ENCODE measurements around the gene DNAI4.
"Not testable (repeated sequence)": the region's sequence is repeated elsewhere in the genome, so short reads cannot be mapped to it uniquely, and the experiment has no call there.

Gene DNAI4

GRCh38 chr1:66788231-66788939 lies 136.3 kb downstream of the DNAI4 start:
- Histone ChIP-seq H3K27me3 (ENCODE audit: insufficient read depth, low read length) (no peaks in the 10 kb centered on the region), H3K4me3 (ENCODE audit: low read length) (no peak overlapping the region), H3K9me3 (ENCODE audit: low read length) (no peaks in the 10 kb centered on the region), H2AFZ (ENCODE audit: low read depth, low read length) (no peak overlapping the region), H3K36me3 (ENCODE audit: insufficient read depth, low read length) (no peaks in the 10 kb centered on the region), H3K4me1 (ENCODE audit: insufficient read depth, low read length) (no peaks in the 10 kb centered on the region)

GRCh38 chr1:66787641-66788040 lies 137.0 kb downstream of the DNAI4 start:
- Histone ChIP-seq H3K4me1 (ENCODE audit: insufficient read depth, low read length) (no peaks in the 10 kb centered on the region), H3K27me3 (ENCODE audit: insufficient read depth, low read length) (no peaks in the 10 kb centered on the region), H3K36me3 (ENCODE audit: insufficient read depth, low read length) (no peaks in the 10 kb centered on the region), H2AFZ (ENCODE audit: low read depth, low read length) (no peak overlapping the region), H3K4me3 (ENCODE audit: low read length) (no peak overlapping the region), H3K9me3 (ENCODE audit: low read length) (no peaks in the 10 kb centered on the region)

DNA sequence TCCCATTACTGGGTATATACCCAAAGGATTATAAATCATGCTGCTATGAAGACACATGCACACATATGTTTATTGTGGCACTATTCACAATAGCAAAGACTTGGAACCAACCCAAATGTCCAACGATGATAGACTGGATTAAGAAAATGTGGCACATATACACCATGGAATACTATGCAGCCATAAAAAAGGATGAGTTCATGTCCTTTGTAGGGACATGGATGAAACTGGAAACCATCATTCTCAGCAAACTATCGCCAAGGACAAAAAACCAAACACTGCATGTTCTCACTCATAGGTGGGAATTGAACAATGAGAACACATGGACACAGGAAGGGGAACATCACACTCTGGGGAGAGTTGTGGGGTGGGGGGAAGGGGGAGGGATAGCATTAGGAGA lies 138.9 kb downstream of the DNAI4 start:
- H3K27me3 ChIP-seq (ENCODE audit: insufficient read depth, low read length); H3K4me1 ChIP-seq (ENCODE audit: insufficient read depth, low read length); H3K4me3 ChIP-seq (ENCODE audit: low read length); H3K36me3 ChIP-seq (ENCODE audit: insufficient read depth, low read length); H3K9me3 ChIP-seq (ENCODE audit: low read length); H2AFZ ChIP-seq (ENCODE audit: low read depth, low read length): not testable (repeated sequence)

DNA sequence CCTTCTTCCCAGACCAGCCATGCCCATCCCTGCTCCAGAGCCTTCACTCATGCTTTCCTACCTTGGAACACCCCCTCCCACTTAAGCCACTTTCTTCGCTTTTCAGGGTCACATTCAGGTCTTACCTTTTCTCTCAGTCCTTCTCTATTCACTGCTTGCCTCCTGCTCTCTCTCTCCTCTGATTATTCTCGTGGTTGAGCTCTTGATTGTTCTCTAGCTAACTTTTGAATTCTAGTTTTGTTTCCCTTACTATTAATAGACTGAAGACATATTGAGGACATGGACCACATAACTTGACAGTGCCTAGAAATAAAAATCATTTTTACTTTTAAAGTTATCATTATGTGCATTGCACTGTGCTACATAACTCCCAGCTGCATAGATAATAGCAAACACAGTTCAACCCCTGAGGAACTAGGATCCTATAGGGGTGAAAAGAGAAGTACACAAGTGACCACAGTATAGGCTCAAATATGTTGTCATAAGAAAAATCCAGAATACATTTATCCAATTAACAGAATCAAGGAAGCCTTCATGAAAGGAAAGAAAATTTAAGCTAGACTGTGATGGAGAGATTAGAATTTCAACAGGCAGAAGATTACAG lies 145.1 kb downstream of the DNAI4 start:
- Histone ChIP-seq H3K36me3 (ENCODE audit: insufficient read depth, low read length) (no peaks in the 10 kb centered on the region), H3K9me3 (ENCODE audit: low read length) (no peaks in the 10 kb centered on the region), H3K4me3 (ENCODE audit: low read length) (no peak overlapping the region), H3K4me1 (ENCODE audit: insufficient read depth, low read length) (no peaks in the 10 kb centered on the region), H2AFZ (ENCODE audit: low read depth, low read length) (no peak overlapping the region), H3K27me3 (ENCODE audit: insufficient read depth, low read length) (no peaks in the 10 kb centered on the region)

DNA sequence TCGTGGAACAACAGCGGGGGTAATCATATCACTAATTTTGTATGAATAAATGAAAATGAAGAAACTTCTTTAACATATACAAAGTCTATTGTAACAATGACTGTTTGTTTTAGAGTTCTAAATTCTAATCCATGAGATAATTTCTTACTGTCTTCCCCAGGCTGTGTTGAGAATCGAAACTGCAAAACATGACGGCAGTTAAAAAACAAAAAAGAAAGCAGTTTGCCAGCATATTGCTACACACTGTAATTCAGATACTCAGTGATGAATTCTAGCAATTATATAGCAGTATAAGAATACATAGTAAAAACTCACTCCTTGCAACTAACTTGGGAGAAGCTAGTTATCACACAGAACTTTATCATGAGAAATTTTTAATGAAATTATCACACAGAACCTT lies 145.7 kb downstream of the DNAI4 start:
- no peaks in the 10 kb centered on the region for H3K9me3 ChIP-seq (ENCODE audit: low read length)
- no peak overlapping the region for H2AFZ ChIP-seq (ENCODE audit: low read depth, low read length)
- no peak overlapping the region for H3K4me3 ChIP-seq (ENCODE audit: low read length)
- H3K36me3 ChIP-seq (ENCODE audit: insufficient read depth, low read length): no peaks in the 10 kb centered on the region
- H3K4me1 ChIP-seq (ENCODE audit: insufficient read depth, low read length): no peaks in the 10 kb centered on the region
- H3K27me3 ChIP-seq (ENCODE audit: insufficient read depth, low read length): no peaks in the 10 kb centered on the region

DNA sequence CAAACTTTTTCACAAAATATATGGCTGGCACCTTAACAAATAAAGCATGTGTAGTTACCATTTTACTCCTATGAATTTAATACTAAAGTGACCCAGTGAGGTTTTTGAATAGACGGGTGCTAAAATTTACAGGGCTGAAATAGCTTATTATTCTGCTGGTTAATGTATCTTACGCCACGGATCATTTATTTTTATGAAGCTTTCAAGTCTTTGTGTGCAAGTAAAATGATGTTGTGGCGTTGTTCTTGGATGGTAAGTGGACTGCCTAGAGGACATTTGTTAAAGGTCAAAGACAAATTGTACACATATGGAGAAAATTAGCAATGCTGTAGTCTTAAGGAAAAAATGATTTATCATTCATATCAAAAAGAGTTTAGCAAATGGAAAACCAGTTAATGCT lies 146.4 kb downstream of the DNAI4 start:
- no peak overlapping the region for H3K4me3 ChIP-seq (ENCODE audit: low read length)
- H3K9me3 ChIP-seq (ENCODE audit: low read length): no peaks in the 10 kb centered on the region
- H3K27me3 ChIP-seq (ENCODE audit: insufficient read depth, low read length): no peaks in the 10 kb centered on the region
- no peaks in the 10 kb centered on the region for H3K36me3 ChIP-seq (ENCODE audit: insufficient read depth, low read length)
- H3K4me1 ChIP-seq (ENCODE audit: insufficient read depth, low read length): no peaks in the 10 kb centered on the region
- no peak overlapping the region for H2AFZ ChIP-seq (ENCODE audit: low read depth, low read length)

- Histone ChIP-seq H3K4me3 (ENCODE audit: low read length) (no peak overlapping the region), H3K4me1 (ENCODE audit: insufficient read depth, low read length) (no peaks in the 10 kb centered on the region), H3K36me3 (ENCODE audit: insufficient read depth, low read length) (no peaks in the 10 kb centered on the region), H2AFZ (ENCODE audit: low read depth, low read length) (no peak overlapping the region), H3K27me3 (ENCODE audit: insufficient read depth, low read length) (no peaks in the 10 kb centered on the region), H3K9me3 (ENCODE audit: low read length) (no peaks in the 10 kb centered on the region)
These were observed 146.8 kb downstream of the DNAI4 start for GRCh38 chr1:66777831-66778230.

GRCh38 chr1:66775646-66776045 lies 149.0 kb downstream of the DNAI4 start:
- Histone ChIP-seq H2AFZ (ENCODE audit: low read depth, low read length) (no peak overlapping the region), H3K9me3 (ENCODE audit: low read length) (no peaks in the 10 kb centered on the region), H3K4me3 (ENCODE audit: low read length) (no peak overlapping the region), H3K4me1 (ENCODE audit: insufficient read depth, low read length) (no peaks in the 10 kb centered on the region), H3K27me3 (ENCODE audit: insufficient read depth, low read length) (no peaks in the 10 kb centered on the region), H3K36me3 (ENCODE audit: insufficient read depth, low read length) (no peaks in the 10 kb centered on the region)

DNA sequence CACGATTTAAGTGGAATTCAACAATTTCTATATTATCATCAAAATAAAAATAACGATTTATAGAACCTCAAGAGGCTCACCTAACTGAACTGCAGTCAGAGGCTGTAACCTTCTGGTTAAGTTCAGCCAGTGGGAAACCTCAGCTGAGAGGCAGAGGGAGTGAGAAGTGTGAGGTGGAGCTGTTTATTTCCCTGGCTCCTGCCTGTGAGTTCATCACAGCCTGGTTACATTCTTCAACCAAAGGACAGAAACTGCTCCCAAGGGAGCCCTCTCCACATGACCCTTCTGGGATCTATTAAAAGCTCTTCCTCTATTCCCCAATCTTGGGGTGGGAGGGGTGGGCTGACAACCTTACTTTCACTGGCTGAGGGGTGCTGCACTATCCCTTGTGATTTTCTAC lies 150.2 kb downstream of the DNAI4 start:
- Histone ChIP-seq H3K27me3 (ENCODE audit: insufficient read depth, low read length) (no peaks in the 10 kb centered on the region), H3K9me3 (ENCODE audit: low read length) (no peaks in the 10 kb centered on the region), H3K36me3 (ENCODE audit: insufficient read depth, low read length) (no peaks in the 10 kb centered on the region), H3K4me1 (ENCODE audit: insufficient read depth, low read length) (no peaks in the 10 kb centered on the region), H3K4me3 (ENCODE audit: low read length) (no peak overlapping the region), H2AFZ (ENCODE audit: low read depth, low read length) (no peak overlapping the region)

DNA sequence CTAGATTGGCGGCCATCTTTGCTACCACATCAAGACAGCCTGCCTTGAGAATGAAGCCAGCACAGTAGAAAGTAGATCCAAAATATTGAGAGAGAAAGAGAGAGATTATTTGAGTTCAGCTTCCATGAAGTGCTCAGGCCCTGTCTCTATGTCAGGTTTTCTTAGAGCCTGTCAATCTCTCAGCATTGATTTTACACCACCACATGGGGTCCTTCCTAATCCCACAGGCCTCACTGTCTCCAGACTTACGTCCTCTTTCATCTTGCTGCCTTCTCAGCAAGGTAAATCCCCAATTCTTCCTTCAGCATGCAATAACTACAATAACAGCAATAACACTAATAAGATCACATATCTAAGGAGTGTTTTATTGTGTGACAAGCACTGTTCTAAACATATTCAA lies 151.4 kb downstream of the DNAI4 start:
- no peaks in the 10 kb centered on the region for H3K4me1 ChIP-seq (ENCODE audit: insufficient read depth, low read length)
- H2AFZ ChIP-seq (ENCODE audit: low read depth, low read length): no peak overlapping the region
- no peak overlapping the region for H3K4me3 ChIP-seq (ENCODE audit: low read length)
- no peaks in the 10 kb centered on the region for H3K27me3 ChIP-seq (ENCODE audit: insufficient read depth, low read length)
- no peaks in the 10 kb centered on the region for H3K36me3 ChIP-seq (ENCODE audit: insufficient read depth, low read length)
- H3K9me3 ChIP-seq (ENCODE audit: low read length): no peaks in the 10 kb centered on the region

DNA sequence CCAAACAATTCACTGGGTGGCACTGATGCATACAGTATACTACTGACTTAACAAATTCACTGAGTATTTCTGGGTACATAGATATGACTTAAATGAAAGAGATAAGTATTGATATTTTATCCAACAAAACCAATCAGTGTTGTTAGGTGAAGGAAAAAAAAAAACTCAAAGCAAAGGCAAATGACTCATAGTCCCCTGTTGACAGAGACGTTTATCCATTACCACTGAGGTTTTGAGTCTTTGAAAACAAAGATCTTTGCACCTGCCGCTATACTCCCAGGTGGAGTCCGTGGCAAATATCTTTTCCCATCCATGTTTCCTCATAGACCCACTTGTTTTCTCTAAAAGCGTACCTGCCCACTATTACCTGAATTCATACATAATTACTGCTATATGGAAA lies 154.0 kb downstream of the DNAI4 start:
- Histone ChIP-seq H3K9me3 (ENCODE audit: low read length) (no peaks in the 10 kb centered on the region), H3K4me3 (ENCODE audit: low read length) (no peak overlapping the region), H2AFZ (ENCODE audit: low read depth, low read length) (no peak overlapping the region), H3K27me3 (ENCODE audit: insufficient read depth, low read length) (no peaks in the 10 kb centered on the region), H3K36me3 (ENCODE audit: insufficient read depth, low read length) (no peaks in the 10 kb centered on the region), H3K4me1 (ENCODE audit: insufficient read depth, low read length) (no peaks in the 10 kb centered on the region)

DNA sequence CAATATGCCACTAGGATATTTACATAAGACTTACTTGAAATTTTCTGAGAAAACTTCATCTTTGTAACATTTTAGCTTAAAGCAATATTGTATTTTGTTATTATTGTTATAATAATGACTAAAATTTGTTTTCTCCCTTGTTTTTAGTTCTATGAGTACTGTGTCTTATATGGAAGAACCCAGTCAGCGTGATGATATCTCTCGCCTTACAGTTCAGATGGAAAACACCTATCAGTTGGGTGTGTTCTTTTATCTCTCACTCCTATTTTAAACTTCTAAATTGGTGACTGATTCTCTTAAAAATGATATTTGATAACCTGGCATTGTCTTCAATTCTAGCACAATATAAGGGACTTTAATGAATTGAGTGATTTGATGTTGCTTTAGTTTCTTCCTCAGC lies 154.4 kb downstream of the DNAI4 start:
- no peaks in the 10 kb centered on the region for H3K27me3 ChIP-seq (ENCODE audit: insufficient read depth, low read length)
- H3K4me3 ChIP-seq (ENCODE audit: low read length): no peak overlapping the region
- no peak overlapping the region for H2AFZ ChIP-seq (ENCODE audit: low read depth, low read length)
- no peaks in the 10 kb centered on the region for H3K9me3 ChIP-seq (ENCODE audit: low read length)
- no peaks in the 10 kb centered on the region for H3K36me3 ChIP-seq (ENCODE audit: insufficient read depth, low read length)
- H3K4me1 ChIP-seq (ENCODE audit: insufficient read depth, low read length): no peaks in the 10 kb centered on the region

DNA sequence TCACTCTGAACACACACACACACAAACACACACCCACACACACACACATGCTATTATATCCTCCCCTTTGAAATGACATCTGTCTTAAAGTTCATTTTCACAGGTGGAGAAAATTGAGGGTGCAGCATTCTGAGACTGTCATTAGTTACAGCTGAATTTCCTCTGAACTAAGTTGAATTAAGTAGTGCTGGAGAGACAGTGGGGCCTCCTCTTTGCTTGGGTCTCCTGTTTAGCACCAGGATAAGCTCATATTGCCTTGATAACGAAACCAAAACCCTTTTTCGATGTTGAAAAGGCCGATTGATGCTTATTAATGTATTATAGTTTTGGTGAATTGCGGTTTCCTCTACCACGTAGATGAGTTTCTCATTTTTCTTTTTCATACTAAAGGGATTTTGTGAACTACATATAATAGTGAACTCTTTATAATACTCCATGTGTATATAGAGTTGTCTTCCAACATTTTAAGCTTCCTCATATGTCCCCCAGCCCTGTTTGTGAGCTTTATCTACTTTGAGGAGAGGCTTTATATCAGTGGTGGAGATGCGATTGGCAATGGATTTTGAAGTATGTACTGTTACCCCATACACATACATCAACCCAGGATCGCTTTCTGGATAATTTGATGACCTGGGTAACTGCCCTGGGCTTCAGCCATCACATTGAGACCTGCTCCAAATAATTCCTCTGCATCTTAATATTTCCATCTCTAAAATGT lies 155.0 kb downstream of the DNAI4 start:
- Histone ChIP-seq H3K27me3 (ENCODE audit: insufficient read depth, low read length) (no peaks in the 10 kb centered on the region), H3K4me1 (ENCODE audit: insufficient read depth, low read length) (no peaks in the 10 kb centered on the region), H3K4me3 (ENCODE audit: low read length) (no peak overlapping the region), H3K36me3 (ENCODE audit: insufficient read depth, low read length) (no peaks in the 10 kb centered on the region), H2AFZ (ENCODE audit: low read depth, low read length) (no peak overlapping the region), H3K9me3 (ENCODE audit: low read length) (no peaks in the 10 kb centered on the region)

All from neuron (in vitro differentiated cells).